Fibroblast of skin of abdomen (primary cell): ENCODE data around the gene SLC39A12. TPM values are rescaled to one million over a fixed set of nuclear protein-coding genes. Genes with fewer than 3 reads are reported as not detected.
"Not testable (repeated sequence)": the region's sequence is repeated elsewhere in the genome, so short reads cannot be mapped to it uniquely, and the experiment has no call there.

Experiments used
- DNase-seq: peaks from one replicate; pipeline ENCODE4 v3.0.0-alpha.2; 2013
- polyA plus RNA-seq, 2 experiments: library from polyadenylated mRNA; unstranded; fragments of 120-200 nt; gene quantifications; one replicate each; pipeline ENCODE4 v1.2.1, GENCODE V29; 2013; ENCODE audit not compliant: insufficient read length in 2 of 2

The SLC39A12 gene
- not detected for polyA plus RNA-seq (2013, experiment 1 of 2; ENCODE audit: insufficient read length)
- not detected for polyA plus RNA-seq (2013, experiment 2 of 2; ENCODE audit: insufficient read length)

DNA sequence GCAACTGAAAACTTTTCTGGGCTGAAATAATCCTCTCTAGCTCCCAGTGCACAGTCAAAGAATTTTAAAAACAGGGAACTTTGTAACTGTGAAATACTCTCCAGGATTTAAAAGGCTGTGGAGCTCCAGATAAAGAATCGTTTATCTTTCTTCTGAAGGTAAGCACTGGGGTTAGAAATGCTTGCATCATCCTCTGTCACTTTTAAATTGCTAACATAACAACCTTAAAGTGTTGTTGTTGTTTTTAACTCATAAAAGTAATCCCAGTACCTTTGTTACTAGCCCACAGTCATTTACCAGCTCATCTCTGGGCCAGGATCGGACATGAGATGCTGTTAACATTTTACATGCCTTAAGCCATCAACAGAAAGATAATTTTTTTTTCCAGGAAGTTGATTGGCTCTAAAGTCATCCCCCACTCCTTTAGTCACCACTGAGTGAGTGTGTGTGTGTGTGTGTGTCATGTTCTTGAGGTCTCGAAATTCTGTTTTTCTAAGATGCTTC, at the start of gene SLC39A12:
TSS of gene SLC39A12 (plus strand) at position 51 of the 504 bp plus-strand sequence. CDS start 1,359 bp downstream, outside the sequence.
- peak; percentile 76 for DNase-seq

GRCh38 chr10:17904564-17904963, 47.2 kb upstream of the SLC39A12 start:
- no peak for DNase-seq

GRCh38 chr10:17905491-17905890, 46.2 kb upstream of the SLC39A12 start:
- no peak for DNase-seq

DNA sequence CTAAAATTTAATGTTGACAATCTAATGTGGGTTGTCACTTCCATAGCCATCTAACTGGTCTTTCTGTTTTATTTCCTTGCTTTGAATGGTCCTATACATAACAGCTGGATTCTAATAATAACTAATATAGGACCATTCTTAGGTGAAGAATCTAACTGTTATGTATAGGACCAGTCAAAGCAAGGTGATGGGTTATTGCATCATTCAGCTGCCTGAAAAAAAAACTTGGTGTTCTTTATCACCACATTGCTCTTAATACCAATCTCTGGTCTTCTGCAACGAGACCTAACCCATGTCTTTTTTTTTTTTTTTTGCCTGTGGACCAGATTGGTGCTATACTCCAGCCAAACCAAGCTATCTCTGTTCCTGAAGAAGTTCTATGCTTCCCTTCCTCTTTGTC, 45.7 kb upstream of the SLC39A12 start:
- DNase-seq, result no peak

DNA sequence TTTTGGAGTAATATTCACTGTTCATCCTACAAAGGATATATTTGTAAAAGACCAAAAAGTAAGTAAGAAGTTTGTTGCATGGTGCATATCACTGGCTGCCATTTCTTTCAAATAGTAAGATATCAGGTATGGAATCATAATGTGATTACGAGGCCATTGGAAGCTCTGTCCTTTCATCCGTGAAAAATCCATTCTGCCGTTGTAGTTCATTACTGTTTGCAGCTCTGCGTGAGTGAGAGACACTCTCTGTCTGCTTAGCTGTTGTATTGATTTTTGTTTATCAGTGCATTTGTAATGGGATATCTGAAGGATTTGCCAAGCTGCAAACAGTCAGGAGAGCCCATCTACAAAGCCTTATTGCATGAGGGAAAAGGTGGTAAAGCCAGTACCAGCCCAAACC, 44.1 kb upstream of the SLC39A12 start:
- no peak for DNase-seq

DNA sequence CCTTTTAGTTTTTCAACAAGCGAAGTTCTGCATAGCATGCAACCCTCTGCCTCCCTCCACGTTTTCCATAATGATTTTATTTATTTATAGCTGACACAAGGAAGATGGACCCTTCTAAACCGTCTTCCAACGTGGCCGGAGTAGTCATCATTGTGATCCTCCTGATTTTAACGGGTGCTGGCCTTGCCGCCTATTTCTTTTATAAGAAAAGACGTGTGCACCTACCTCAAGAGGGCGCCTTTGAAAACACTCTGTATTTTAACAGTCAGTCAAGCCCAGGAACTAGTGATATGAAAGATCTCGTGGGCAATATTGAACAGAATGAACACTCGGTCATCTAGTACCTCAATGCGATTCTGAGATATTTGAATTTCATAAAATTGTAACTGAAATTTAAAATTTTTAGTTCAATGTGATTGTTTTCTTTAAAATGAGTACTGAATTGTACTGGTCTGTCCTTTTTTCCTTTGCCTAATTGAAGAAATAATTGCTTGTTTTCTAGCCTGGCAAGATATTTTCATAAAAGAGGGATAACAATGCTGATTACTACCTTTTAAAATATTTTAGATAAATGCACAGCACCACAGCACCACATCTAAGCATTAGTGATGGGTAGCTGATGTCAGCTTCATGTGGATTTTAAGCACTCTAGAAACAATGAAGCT, 41.5 kb upstream of the SLC39A12 start:
- DNase-seq, result peak; percentile 57

- no peak for DNase-seq
Measured at GRCh38 chr10:17912754-17913153, 39.0 kb upstream of the SLC39A12 start.

DNA sequence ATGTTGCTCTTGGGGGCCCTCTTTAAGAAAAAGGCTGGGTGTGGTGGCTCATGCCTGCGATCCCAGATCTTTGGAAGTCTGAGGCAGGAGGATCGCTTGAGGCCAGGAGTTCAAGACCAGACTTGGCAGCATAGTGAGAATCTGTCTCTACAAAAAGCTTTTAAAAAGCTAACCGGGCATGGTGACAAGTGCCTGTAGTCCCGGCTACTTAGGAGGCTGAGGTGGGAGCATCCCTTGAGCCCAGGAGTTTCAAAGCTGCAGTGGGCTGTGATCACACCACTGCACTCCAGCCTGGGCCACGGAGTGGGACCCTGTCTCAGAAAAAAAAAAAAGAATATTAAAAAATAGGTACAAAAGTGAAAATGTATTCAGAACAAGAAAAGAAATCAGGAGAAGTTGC, 38.1 kb upstream of the SLC39A12 start:
- DNase-seq, result no peak

DNA sequence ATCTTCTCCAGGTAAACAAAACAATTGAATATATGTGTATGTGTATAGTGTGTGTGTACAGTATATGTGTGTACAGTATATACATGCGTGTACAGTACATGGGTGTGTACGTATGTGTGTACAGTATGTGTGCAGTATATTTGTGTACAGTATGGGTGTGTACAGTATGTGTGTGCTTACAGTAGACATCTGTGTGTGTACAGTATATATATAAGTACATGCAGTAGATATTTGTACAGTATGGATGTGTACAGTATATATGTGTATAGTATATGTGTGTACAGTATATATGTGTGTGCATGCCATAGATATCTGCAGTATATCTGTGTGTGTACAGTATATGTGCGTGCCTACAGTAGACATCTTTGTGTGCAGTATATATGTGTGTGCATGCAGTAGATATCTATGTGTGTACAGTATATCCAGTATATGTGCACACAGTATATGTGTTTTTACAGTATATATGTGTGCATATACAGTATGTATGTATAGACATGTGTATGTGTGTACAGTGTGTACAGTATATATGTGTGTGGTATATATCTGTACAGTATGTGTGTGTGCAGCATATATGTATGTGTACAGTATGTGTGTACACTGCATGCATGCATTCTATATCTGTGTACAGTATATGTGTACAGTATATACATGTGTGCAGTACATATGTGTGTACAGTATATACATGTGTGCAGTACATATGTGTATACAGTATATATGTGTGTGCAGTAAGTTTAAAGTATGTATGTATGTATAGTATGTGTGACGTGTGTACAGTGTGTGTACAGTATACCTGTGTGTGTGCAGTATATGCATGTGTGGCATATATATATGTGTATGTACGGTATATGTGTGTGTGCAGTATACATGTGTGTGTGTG, 37.3 kb upstream of the SLC39A12 start:
- DNase-seq, result no peak

- peak; percentile 2 for DNase-seq
Measured at GRCh38 chr10:17915181-17915580, 36.5 kb upstream of the SLC39A12 start.

DNA sequence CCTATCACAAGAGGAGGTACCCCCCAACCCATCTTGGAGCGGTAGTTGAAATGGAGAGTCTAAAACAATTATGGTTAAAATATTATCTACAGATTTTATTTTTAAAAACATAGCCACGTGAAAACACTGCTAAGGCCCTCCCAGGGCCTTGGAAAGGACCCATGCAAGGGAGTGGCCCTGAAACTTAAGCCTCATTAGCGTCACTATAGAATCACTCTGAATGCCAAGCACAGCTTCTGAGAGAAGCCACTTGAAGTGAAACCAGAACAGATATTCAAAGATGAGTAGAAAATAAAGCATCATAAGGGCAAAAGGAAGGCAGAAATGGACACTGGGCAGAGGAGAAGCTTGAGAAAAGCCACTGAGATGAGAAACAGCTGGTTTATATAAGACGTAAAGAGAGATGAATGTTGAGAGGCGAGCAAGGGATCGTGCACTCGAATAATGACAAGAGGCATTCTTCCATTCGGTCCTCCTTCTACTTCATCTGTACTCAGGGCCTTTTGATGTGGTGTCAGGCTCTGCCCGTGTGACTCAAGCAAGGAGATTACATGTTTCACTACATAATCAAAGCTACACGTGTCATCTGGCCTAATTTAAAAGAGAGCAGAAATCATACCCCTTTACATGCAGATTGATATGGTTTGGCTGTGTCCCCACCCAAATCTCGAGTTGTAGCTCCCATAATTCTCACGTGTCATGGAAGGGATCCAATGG, 33.4 kb upstream of the SLC39A12 start:
- peak; percentile 4 for DNase-seq

- DNase-seq, result no peak
Measured at GRCh38 chr10:17921378-17921777, 30.3 kb upstream of the SLC39A12 start.

- peak; percentile 83 for DNase-seq
Measured at GRCh38 chr10:17923728-17924127, 28.0 kb upstream of the SLC39A12 start.

- DNase-seq, result no peak
Measured at GRCh38 chr10:17943033-17943745, 8.5 kb upstream of the SLC39A12 start.

DNA sequence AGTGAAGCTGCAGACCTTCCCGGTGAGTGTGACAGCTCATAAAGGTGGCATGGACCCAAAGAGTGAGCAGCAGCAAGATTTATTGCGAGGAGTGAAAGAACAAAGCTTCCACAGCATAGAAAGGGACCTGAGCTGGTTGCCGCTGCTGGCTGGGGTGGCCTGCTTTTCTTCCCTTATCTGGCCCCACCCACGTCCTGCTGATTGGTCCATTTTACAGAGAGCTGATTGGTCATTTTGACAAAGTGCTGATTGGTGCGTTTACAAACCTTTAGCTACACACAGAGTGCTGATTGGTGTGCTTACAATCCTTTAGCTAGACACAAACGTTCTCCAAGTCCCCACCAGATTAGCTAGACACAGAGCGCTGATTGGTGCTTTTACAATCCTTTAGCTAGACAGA, 1.4 kb upstream of the SLC39A12 start:
- DNase-seq, result not testable (repeated sequence)

- no peak for DNase-seq
Measured at GRCh38 chr10:17950726-17951125, 992 bp upstream of the SLC39A12 start.

- not testable (repeated sequence) for DNase-seq
Measured at GRCh38 chr10:17954372-17954771, 2.7 kb downstream of the SLC39A12 start.

- peak; percentile 21 for DNase-seq
Measured at GRCh38 chr10:17954861-17955260, 3.1 kb downstream of the SLC39A12 start.

- DNase-seq, result no peak
Measured at GRCh38 chr10:17958049-17958448, 6.3 kb downstream of the SLC39A12 start.

DNA sequence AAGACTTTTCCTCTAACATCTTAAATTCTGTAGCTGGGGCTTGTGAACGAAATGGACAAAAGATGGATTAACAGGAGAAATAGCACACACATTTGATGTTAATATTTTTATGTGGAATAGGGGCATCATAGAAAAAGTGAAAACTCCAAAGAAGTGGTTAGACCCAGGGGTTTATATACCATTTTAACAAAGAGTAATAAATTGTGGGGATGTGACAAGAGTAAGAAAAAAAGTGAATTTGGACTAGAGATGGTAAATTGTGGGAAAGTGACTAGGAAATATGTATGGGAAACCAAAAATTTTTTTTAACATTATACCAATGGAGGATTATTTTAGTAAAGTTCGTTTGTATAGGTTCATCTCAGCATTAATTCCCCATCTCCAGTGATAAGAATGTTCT, 8.2 kb downstream of the SLC39A12 start:
- DNase-seq, result no peak

GRCh38 chr10:17961551-17962422, 10.1 kb downstream of the SLC39A12 start:
- peak; percentile 70 for DNase-seq
